HepG2 (cell line): ENCODE results near the gene TMEM63B. TPM values are rescaled to one million over a fixed set of nuclear protein-coding genes. Genes with fewer than 3 reads are reported as not detected.

Source experiments
- HNRNPUL1 ChIP-seq: fragments of 200-400 bp; formaldehyde crosslinking; IDR thresholded peaks from 2 replicates; pipeline ENCODE4 v1.6.1; 2017; ENCODE audit warnings: low read depth, mild to moderate bottlenecking, low read length, moderate library complexity
- MAZ ChIP-seq, 2 experiments: sonication (generic) in 1 of 2; formaldehyde crosslinking in 1 of 2; IDR thresholded peaks; 2 replicates each; pipeline versions ENCODE4 v1.5.0 to v1.6.1; 2012 to 2020; ENCODE audit warnings: low read depth in 2 of 2, mild to moderate bottlenecking in 2 of 2, borderline replicate concordance in 1 of 2, improper control_type of control experiment in 1 of 2, low read length in 1 of 2, missing genetic modification reagents in 1 of 2, moderate library complexity in 1 of 2
- NFKB2 ChIP-seq: sonication (generic); formaldehyde crosslinking; IDR thresholded peaks from 2 replicates; pipeline ENCODE4 v1.4.0; 2020; ENCODE audit warnings: missing genetic modification reagents, borderline replicate concordance
- POLR2AphosphoS2 ChIP-seq: IDR thresholded peaks from 2 replicates; pipeline ENCODE4 v1.6.1; 2011; ENCODE audit warnings: low read depth, low read length, improper control_type of control experiment
- RFX1 ChIP-seq: fragments of 450-650 bp; IDR thresholded peaks from 2 replicates; pipeline ENCODE4 v1.6.1; 2017
- SOX13 ChIP-seq, 3 experiments: fragments of 450-650 bp in 1 of 3; sonication (generic) in 1 of 3; formaldehyde crosslinking in 1 of 3; IDR thresholded peaks in 2 of 3; conservative IDR thresholded peaks in 1 of 3; 2 replicates each; pipeline versions ENCODE4 v1.5.0 to v1.6.1; 2016 to 2020; ENCODE audit warnings: antibody characterized with exemption in 1 of 3, mild to moderate bottlenecking in 1 of 3, missing compliant biosample characterization in 1 of 3, missing genetic modification reagents in 1 of 3, moderate library complexity in 1 of 3
- YEATS4 ChIP-seq: sonication (generic); formaldehyde crosslinking; IDR thresholded peaks from 2 replicates; pipeline ENCODE4 v1.4.0; 2020; ENCODE audit warnings: missing genetic modification reagents, borderline replicate concordance
- ZBTB3 ChIP-seq: sonication (generic); formaldehyde crosslinking; IDR thresholded peaks from 2 replicates; pipeline ENCODE4 v1.4.0; 2020; ENCODE audit warnings: low read depth, mild to moderate bottlenecking, moderate library complexity, missing genetic modification reagents, borderline replicate concordance
- ZNF615 ChIP-seq: sonication (generic); formaldehyde crosslinking; IDR thresholded peaks from 2 replicates; pipeline ENCODE4 v1.5.0; 2020; ENCODE audit warnings: mild to moderate bottlenecking, missing genetic modification reagents, borderline replicate concordance
- polyA plus RNA-seq, 8 experiments: library from polyadenylated mRNA; depleted of rRNA in 3 of 8; stranded (reverse) in 7 of 8; unstranded in 1 of 8; fragments of >200 nt; fragmentation: Illumina TruSeq in 4 of 8; extraction: Trizol in 4 of 8; gene quantifications; 2 replicates each; pipeline versions ENCODE4 v1.2.1 to v1.2.3, GENCODE V29; 2011 to 2016; ENCODE audit warnings: low read depth in 4 of 8, missing spikeins in 1 of 8, mixed read lengths in 1 of 8; ENCODE audit not compliant: insufficient read depth in 1 of 8
- total RNA-seq, 5 experiments: library from RNA; depleted of rRNA; stranded (reverse); fragments of >200 nt; fragmentation: Illumina TruSeq; extraction: Trizol; gene quantifications; 2 replicates each; pipeline ENCODE4 v1.2.3, GENCODE V29; 2016; ENCODE audit warnings: low read depth in 1 of 5
- TF ChIP-seq, protein P1 (sequence below): IDR thresholded peaks from 2 replicates; pipeline ENCODE4 v1.6.1; 2018; ENCODE audit warnings: missing genetic modification reagents
- TF ChIP-seq, protein P2 (sequence below): sonication (generic); formaldehyde crosslinking; IDR thresholded peaks from 2 replicates; pipeline ENCODE4 v1.5.1; 2020; ENCODE audit warnings: missing genetic modification reagents, mild to moderate bottlenecking, borderline replicate concordance
- TF ChIP-seq, protein P3 (sequence below): sonication (generic); formaldehyde crosslinking; IDR thresholded peaks from 2 replicates; pipeline ENCODE4 v1.5.0; 2020; ENCODE audit warnings: missing genetic modification reagents
- TF ChIP-seq, protein P4 (sequence below): sonication (generic); formaldehyde crosslinking; IDR thresholded peaks from 2 replicates; pipeline ENCODE4 v1.8.1; 2023; ENCODE audit warnings: mild to moderate bottlenecking, missing genetic modification reagents
- TF ChIP-seq, protein P5 (sequence below): sonication (generic); formaldehyde crosslinking; IDR thresholded peaks from 2 replicates; pipeline ENCODE4 v1.4.0; 2020; ENCODE audit warnings: low read depth, mild to moderate bottlenecking, missing genetic modification reagents
- TF ChIP-seq, protein P6 (sequence below): sonication (generic); formaldehyde crosslinking; IDR thresholded peaks from 2 replicates; pipeline ENCODE4 v1.5.1; 2020; ENCODE audit warnings: missing genetic modification reagents, mild to moderate bottlenecking, borderline replicate concordance
- TF ChIP-seq, protein P7 (sequence below): sonication (generic); formaldehyde crosslinking; IDR thresholded peaks from 2 replicates; pipeline ENCODE4 v1.8.0; 2022; ENCODE audit warnings: mild to moderate bottlenecking, missing genetic modification reagents, borderline replicate concordance

Gene TMEM63B
- total and polyA plus RNA-seq, 2 of the 13 experiments (the other 11 are each of a cell fraction or from before 2014, with no cell fraction given): 27.4 to 75.8 TPM

DNA sequence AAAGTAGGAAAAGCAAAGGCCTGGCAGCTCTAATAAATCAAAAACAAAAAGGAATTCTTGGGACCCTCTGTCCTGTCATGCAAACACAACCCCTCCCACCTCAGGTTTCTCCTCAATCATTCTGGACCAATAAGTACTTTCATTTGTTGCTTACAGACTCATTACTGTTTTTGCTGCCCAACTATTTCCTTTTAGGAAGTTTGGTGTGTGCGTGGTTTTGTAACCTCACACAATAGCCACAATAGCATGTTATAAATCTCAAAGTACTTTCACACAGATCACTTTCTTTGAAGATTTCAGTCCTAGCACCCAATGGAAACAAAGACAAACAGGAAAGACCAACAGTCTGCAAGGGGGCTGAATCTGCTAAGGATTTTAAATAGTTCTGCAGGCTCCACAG lies 4.6 kb upstream of the TMEM63B start (continued):
- TF ChIP-seq, protein P1, sequence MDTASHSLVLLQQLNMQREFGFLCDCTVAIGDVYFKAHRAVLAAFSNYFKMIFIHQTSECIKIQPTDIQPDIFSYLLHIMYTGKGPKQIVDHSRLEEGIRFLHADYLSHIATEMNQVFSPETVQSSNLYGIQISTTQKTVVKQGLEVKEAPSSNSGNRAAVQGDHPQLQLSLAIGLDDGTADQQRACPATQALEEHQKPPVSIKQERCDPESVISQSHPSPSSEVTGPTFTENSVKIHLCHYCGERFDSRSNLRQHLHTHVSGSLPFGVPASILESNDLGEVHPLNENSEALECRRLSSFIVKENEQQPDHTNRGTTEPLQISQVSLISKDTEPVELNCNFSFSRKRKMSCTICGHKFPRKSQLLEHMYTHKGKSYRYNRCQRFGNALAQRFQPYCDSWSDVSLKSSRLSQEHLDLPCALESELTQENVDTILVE (CRISPR knock-in tag): no peak
- no peak for TF ChIP-seq ZNF615
- TF ChIP-seq POLR2AphosphoS2: no peak
- TF ChIP-seq, protein P2, sequence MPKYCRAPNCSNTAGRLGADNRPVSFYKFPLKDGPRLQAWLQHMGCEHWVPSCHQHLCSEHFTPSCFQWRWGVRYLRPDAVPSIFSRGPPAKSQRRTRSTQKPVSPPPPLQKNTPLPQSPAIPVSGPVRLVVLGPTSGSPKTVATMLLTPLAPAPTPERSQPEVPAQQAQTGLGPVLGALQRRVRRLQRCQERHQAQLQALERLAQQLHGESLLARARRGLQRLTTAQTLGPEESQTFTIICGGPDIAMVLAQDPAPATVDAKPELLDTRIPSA (CRISPR knock-in tag): no peak
- TF ChIP-seq, protein P3, sequence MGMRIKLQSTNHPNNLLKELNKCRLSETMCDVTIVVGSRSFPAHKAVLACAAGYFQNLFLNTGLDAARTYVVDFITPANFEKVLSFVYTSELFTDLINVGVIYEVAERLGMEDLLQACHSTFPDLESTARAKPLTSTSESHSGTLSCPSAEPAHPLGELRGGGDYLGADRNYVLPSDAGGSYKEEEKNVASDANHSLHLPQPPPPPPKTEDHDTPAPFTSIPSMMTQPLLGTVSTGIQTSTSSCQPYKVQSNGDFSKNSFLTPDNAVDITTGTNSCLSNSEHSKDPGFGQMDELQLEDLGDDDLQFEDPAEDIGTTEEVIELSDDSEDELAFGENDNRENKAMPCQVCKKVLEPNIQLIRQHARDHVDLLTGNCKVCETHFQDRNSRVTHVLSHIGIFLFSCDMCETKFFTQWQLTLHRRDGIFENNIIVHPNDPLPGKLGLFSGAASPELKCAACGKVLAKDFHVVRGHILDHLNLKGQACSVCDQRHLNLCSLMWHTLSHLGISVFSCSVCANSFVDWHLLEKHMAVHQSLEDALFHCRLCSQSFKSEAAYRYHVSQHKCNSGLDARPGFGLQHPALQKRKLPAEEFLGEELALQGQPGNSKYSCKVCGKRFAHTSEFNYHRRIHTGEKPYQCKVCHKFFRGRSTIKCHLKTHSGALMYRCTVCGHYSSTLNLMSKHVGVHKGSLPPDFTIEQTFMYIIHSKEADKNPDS: no peak
- no peak for TF ChIP-seq NFKB2
- TF ChIP-seq, protein P4, sequence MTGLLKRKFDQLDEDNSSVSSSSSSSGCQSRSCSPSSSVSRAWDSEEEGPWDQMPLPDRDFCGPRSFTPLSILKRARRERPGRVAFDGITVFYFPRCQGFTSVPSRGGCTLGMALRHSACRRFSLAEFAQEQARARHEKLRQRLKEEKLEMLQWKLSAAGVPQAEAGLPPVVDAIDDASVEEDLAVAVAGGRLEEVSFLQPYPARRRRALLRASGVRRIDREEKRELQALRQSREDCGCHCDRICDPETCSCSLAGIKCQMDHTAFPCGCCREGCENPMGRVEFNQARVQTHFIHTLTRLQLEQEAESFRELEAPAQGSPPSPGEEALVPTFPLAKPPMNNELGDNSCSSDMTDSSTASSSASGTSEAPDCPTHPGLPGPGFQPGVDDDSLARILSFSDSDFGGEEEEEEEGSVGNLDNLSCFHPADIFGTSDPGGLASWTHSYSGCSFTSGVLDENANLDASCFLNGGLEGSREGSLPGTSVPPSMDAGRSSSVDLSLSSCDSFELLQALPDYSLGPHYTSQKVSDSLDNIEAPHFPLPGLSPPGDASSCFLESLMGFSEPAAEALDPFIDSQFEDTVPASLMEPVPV (CRISPR knock-in tag): no peak
- no peak for TF ChIP-seq YEATS4 (CRISPR knock-in tag)
- TF ChIP-seq HNRNPUL1: no peak
- TF ChIP-seq, protein P5, sequence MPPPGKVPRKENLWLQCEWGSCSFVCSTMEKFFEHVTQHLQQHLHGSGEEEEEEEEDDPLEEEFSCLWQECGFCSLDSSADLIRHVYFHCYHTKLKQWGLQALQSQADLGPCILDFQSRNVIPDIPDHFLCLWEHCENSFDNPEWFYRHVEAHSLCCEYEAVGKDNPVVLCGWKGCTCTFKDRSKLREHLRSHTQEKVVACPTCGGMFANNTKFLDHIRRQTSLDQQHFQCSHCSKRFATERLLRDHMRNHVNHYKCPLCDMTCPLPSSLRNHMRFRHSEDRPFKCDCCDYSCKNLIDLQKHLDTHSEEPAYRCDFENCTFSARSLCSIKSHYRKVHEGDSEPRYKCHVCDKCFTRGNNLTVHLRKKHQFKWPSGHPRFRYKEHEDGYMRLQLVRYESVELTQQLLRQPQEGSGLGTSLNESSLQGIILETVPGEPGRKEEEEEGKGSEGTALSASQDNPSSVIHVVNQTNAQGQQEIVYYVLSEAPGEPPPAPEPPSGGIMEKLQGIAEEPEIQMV (CRISPR knock-in tag): no peak
- TF ChIP-seq, protein P6, sequence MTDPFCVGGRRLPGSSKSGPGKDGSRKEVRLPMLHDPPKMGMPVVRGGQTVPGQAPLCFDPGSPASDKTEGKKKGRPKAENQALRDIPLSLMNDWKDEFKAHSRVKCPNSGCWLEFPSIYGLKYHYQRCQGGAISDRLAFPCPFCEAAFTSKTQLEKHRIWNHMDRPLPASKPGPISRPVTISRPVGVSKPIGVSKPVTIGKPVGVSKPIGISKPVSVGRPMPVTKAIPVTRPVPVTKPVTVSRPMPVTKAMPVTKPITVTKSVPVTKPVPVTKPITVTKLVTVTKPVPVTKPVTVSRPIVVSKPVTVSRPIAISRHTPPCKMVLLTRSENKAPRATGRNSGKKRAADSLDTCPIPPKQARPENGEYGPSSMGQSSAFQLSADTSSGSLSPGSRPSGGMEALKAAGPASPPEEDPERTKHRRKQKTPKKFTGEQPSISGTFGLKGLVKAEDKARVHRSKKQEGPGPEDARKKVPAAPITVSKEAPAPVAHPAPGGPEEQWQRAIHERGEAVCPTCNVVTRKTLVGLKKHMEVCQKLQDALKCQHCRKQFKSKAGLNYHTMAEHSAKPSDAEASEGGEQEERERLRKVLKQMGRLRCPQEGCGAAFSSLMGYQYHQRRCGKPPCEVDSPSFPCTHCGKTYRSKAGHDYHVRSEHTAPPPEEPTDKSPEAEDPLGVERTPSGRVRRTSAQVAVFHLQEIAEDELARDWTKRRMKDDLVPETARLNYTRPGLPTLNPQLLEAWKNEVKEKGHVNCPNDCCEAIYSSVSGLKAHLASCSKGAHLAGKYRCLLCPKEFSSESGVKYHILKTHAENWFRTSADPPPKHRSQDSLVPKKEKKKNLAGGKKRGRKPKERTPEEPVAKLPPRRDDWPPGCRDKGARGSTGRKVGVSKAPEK (CRISPR knock-in tag): no peak
- TF ChIP-seq SOX13 (IDR thresholded peaks at IDR 0.05): no peak
- TF ChIP-seq SOX13 (CRISPR knock-in tag; conservative IDR thresholded peaks at IDR 0.05 in 1 of 2, IDR thresholded peaks at IDR 0.05 in 1 of 2): peak in 1 of 2 experiments; percentile 71; a peak in 1 of 4 replicates
- TF ChIP-seq ZBTB3: no peak
- no peak for TF ChIP-seq MAZ (IDR thresholded peaks at IDR 0.05; ENCODE audit: borderline replicate concordance, low read depth, low read length)
- TF ChIP-seq MAZ (CRISPR knock-in tag; IDR thresholded peaks at IDR 0.05; ENCODE audit: low read depth): no peak
- TF ChIP-seq RFX1: no peak
- TF ChIP-seq, protein P7, sequence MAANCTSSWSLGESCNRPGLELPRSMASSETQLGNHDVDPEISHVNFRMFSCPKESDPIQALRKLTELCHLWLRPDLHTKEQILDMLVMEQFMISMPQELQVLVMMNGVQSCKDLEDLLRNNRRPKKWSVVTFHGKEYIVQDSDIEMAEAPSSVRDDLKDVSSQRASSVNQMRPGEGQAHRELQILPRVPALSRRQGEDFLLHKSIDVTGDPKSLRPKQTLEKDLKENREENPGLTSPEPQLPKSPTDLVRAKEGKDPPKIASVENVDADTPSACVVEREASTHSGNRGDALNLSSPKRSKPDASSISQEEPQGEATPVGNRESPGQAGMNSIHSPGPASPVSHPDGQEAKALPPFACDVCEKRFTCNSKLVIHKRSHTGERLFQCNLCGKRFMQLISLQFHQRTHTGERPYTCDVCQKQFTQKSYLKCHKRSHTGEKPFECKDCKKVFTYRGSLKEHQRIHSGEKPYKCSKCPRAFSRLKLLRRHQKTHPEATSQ (CRISPR knock-in tag): no peak
